Dermis blood vessel endothelial cell (primary cell): ENCODE data around the gene BIRC5. TPM values are rescaled to one million over a fixed set of nuclear protein-coding genes. Genes with fewer than 3 reads are reported as not detected.

ENCODE experiments used
- DNase-seq: peaks from one replicate; pipeline ENCODE4 v3.0.0; 2010
- total RNA-seq: library from RNA; depleted of rRNA; stranded (reverse); fragments of >200 nt; gene quantifications from 2 replicates; pipeline ENCODE4 v1.2.3, GENCODE V29; 2014

Gene BIRC5
- total RNA-seq, 1 donor from 2014 or later: 23.5 TPM

GRCh38 chr17:78225088-78225865 is 11.2 kb downstream of the BIRC5 start:
- DNase-seq: no peak

- peak; percentile 20 for DNase-seq
Observed at GRCh38 chr17:78226055-78226758, 12.2 kb downstream of the BIRC5 start.

GRCh38 chr17:78226759-78227454 is 12.9 kb downstream of the BIRC5 start:
- peak; percentile 67 for DNase-seq

- peak; percentile 52 for DNase-seq
Observed at GRCh38 chr17:78227455-78227916, 13.4 kb downstream of the BIRC5 start.

GRCh38 chr17:78228176-78228575 is 14.1 kb downstream of the BIRC5 start:
- DNase-seq: no peak

GRCh38 chr17:78230252-78230962 is 16.4 kb downstream of the BIRC5 start:
- DNase-seq: no peak

GRCh38 chr17:78230996-78231935 is 17.2 kb downstream of the BIRC5 start, which contains the start of gene TMEM235:
TMEM235 (plus strand) TSS chr17:78231631; CDS start chr17:78232024, 393 bp downstream.
- no peak for DNase-seq

GRCh38 chr17:78231991-78232858 is 18.2 kb downstream of the BIRC5 start:
- DNase-seq: peak; percentile 32

GRCh38 chr17:78232859-78233173 is 18.8 kb downstream of the BIRC5 start:
- no peak for DNase-seq

GRCh38 chr17:78233678-78234077 is 19.6 kb downstream of the BIRC5 start:
- DNase-seq: no peak

GRCh38 chr17:78234261-78234865 is 20.3 kb downstream of the BIRC5 start:
- no peak for DNase-seq

GRCh38 chr17:78235022-78235421 is 21.0 kb downstream of the BIRC5 start:
- peak; percentile 76 for DNase-seq

GRCh38 chr17:78235885-78236284 is 21.8 kb downstream of the BIRC5 start:
- no peak for DNase-seq

GRCh38 chr17:78236362-78237127 is 22.5 kb downstream of the BIRC5 start:
- no peak for DNase-seq

- no peak for DNase-seq
Observed at GRCh38 chr17:78237401-78238012, 23.5 kb downstream of the BIRC5 start.

GRCh38 chr17:78238823-78239488 is 24.9 kb downstream of the BIRC5 start:
- no peak for DNase-seq

- DNase-seq: no peak
Observed at GRCh38 chr17:78239489-78239931, 25.5 kb downstream of the BIRC5 start.

GRCh38 chr17:78240012-78240655 is 26.1 kb downstream of the BIRC5 start:
- DNase-seq: no peak
